Measurements from ENCODE around the gene CEP85. TPM values are rescaled to one million over a fixed set of nuclear protein-coding genes. Genes with fewer than 3 reads are reported as not detected.

CEP85 gene
- total and polyA plus RNA-seq, 8 donors, result 2.7 to 6.6 (median 3.7) TPM

DNA sequence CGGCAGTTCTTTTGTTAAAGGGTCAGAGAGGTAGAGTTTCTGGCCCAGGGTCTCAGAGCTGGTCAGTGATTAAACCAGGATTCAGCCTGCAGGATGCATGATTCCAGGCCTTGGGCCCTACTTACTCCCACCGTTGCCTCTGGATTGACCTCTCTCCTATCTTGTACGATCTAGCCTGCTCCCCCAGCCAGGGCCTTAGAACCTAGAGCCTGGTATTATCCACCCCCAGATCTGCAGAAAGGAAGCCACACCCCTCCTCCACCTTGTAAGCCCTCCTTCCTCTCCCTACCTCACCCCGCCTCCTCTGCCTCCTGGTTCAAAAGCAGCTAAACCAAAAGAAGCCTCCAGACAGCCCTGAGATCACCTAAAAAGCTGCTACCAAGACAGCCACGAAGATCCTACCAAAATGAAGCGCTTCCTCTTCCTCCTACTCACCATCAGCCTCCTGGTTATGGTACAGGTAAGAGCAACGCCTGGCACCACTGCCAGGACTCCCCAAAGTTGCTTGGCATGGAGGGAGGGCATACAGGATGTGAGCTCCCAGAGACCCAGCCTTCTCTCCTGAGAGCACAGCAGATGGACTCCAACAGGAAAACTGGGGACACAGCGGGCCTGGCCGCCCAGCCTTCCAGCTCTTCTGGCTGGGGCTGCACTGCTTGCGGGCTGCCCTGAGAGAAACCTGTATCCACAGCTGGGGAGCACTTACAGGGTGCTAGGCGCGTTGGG is 83.8 kb downstream of the CEP85 start, which contains the start of gene CD52:
Gene CD52, plus strand, starts transcription at position 347 of the 726 bp plus-strand sequence. Its CDS starts 60 bp downstream, at position 407.
- TF ChIP-seq, protein P1, sequence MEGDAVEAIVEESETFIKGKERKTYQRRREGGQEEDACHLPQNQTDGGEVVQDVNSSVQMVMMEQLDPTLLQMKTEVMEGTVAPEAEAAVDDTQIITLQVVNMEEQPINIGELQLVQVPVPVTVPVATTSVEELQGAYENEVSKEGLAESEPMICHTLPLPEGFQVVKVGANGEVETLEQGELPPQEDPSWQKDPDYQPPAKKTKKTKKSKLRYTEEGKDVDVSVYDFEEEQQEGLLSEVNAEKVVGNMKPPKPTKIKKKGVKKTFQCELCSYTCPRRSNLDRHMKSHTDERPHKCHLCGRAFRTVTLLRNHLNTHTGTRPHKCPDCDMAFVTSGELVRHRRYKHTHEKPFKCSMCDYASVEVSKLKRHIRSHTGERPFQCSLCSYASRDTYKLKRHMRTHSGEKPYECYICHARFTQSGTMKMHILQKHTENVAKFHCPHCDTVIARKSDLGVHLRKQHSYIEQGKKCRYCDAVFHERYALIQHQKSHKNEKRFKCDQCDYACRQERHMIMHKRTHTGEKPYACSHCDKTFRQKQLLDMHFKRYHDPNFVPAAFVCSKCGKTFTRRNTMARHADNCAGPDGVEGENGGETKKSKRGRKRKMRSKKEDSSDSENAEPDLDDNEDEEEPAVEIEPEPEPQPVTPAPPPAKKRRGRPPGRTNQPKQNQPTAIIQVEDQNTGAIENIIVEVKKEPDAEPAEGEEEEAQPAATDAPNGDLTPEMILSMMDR (IDR thresholded peaks at IDR 0.05), result no peak
- DNase-seq (no peak), FAIRE-seq (no peak), ATAC-seq (no peak)
- Histone ChIP-seq H3K4me1 (no peaks in the 10 kb centered on the region), H3K27ac (no peak within 1 kb of the TSS), H3K36me3 (no peaks in the 10 kb centered on the region), H3K4me3 (no peak within 1 kb of the TSS), H3K27me3 (no peaks in the 10 kb centered on the region), H3K9me3 (no peaks in the 10 kb centered on the region)
- WGBS, 2 donors, result 66 to 74% methylated on average over 12 of the region's 12 CpGs
- intact Hi-C loops (cut with DNase I), result loop anchor here in 1 of 3 donors (5.0 kb wide), 1 partner anchor 40 kb away; no protein-coding TSS in a partner anchor

DNA sequence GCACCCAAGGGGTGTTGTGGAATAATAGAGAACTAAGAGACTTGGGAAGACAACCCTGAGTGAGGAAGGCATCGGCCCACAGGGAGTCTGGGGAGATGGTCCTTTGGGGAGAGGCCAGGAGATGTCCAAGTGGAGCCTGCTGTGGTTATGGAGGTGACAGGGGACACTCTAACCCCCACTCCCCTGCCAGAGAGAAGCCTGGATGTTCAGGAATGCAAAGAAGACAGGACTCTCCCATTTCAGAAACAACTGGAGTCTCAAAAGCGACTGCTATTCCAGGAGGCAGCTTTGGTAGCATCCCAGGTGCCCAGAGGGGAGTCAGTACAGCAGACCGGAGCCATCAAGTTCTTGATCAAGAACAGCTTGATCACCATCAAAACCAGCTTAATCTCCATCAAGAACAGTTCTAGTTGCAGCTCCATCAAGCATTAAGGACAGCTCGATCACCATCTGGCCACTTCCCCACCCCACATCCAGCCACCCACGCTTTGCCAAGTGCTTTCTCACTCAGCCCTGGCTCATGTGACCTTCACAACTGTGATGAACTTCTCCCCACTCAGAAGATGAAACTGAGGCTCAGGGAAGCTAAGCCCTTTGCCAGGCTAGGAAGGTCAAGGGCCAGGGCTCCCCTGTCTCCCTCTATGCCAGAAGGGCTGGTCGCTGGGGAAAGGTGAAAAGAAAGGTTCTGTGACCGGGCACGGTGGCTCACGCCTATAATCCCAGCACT is 84.5 kb downstream of the CEP85 start:
- no peak for FAIRE-seq
- intact Hi-C loops (cut with DNase I), result loop anchor here in 1 of 3 donors (5.0 kb wide), 1 partner anchor 41 kb away; no protein-coding TSS in a partner anchor
- no peak overlapping the region for H3K27ac ChIP-seq

DNA sequence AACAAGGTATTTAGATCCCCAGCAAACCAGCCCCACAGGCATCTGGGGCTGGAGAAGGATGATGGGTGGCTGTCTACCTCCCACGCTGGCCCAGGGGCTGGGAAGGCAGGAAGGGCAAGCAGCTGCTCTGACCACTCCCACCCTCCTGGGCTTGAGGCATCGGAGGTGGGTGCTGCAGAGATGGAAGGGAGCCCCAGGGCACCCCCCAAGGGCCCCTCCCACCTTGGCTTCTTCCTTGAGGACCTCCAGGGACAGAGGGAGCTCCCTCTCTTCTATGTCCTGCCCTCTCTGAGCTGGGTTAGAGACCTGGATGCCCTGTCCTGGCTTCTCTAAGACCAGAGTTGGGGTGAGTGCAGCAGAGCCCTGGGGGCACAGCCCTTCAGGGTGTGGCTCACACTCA is 86.9 kb downstream of the CEP85 start:
- Histone ChIP-seq H3K9me3 (no peaks in the 10 kb centered on the region), H3K4me3 (no peak overlapping the region), H3K36me3 (no peaks in the 10 kb centered on the region), H3K4me1 (no peaks in the 10 kb centered on the region), H3K27ac (no peak overlapping the region), H3K27me3 (no peaks in the 10 kb centered on the region)
- intact Hi-C loops (cut with DNase I), result loop anchor here in 1 of 3 donors (5.0 kb wide), 1 partner anchor 39 kb away; the partner anchor contains the start of gene SH3BGRL3
- peak in 2 of 4 donors; percentile 3 to 23 for ATAC-seq
- TF ChIP-seq, protein P1 (IDR thresholded peaks at IDR 0.05), result no peak
- FAIRE-seq, result no peak
- WGBS, 2 donors, result 50 to 58% methylated on average over 2 of the region's 2 CpGs
- DNase-seq, result no peak

More for the DNA sequence above, 84.5 kb downstream of the CEP85 start:
- 55 to 67% methylated on average over 9 of the region's 9 CpGs for WGBS, 2 donors
- Histone ChIP-seq H3K4me3 (no peak overlapping the region), H3K27me3 (no peaks in the 10 kb centered on the region), H3K4me1 (no peaks in the 10 kb centered on the region), H3K9me3 (no peaks in the 10 kb centered on the region), H3K36me3 (no peaks in the 10 kb centered on the region)
- DNase-seq (peak in 1 of 6 donors; percentile 48), ATAC-seq (peak in 3 of 4 donors; percentile 17 to 56 (median 24))
- TF ChIP-seq, protein P1 (IDR thresholded peaks at IDR 0.05), result no peak

DNA sequence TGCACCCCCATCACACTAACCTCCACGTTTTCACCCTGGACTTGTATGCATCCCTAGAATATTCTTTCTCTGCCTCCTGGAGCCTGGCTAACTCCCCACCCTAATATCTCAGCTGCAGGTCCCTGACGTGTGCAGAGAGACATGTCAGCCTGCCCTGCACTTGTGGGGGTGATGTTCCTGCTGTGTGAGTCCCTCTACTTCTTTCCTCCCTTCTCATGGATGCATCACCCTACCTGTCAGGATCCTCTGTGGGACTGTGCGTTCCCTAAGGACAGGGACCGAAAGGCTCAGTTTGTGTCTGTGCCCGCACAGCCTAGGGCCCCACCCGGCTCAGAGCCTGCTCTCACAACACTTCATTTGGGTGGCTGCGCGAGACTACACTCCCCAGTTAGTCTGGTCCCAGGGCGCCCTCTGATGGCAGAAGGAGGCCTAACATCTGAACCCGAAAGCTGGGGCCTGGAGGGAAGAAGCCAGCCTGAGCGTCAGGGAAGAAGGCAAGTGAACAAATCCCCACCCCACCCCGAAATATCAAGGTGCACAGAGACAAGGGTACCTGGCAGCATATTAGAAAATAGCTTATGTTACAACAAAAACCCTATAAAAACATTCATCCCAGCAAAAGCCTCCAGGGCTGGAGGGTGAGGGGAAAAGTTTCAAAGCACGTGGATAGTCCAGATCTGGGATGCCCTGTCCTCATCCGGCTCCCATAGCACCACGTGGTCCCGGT is 87.5 kb downstream of the CEP85 start:
- WGBS, 2 donors, result 12 to 15% methylated on average over 16 of the region's 16 CpGs
- intact Hi-C loops (cut with DNase I), result loop anchor here in 1 of 3 donors (5.0 kb wide), 1 partner anchor 39 kb away; the partner anchor contains the start of gene SH3BGRL3
- TF ChIP-seq, protein P1 (IDR thresholded peaks at IDR 0.05), result peak; percentile 69 to 80 (median 74)
- Histone ChIP-seq H3K27ac (no peak overlapping the region), H3K27me3 (no peaks in the 10 kb centered on the region), H3K4me3 (no peak overlapping the region), H3K9me3 (no peaks in the 10 kb centered on the region), H3K4me1 (no peaks in the 10 kb centered on the region), H3K36me3 (no peaks in the 10 kb centered on the region)
- peak; percentile 78 to 98 (median 92) for DNase-seq
- FAIRE-seq, result no peak
- peak; percentile 93 to 97 (median 96) for ATAC-seq
